ENCODE data around the gene EID3.

DNA sequence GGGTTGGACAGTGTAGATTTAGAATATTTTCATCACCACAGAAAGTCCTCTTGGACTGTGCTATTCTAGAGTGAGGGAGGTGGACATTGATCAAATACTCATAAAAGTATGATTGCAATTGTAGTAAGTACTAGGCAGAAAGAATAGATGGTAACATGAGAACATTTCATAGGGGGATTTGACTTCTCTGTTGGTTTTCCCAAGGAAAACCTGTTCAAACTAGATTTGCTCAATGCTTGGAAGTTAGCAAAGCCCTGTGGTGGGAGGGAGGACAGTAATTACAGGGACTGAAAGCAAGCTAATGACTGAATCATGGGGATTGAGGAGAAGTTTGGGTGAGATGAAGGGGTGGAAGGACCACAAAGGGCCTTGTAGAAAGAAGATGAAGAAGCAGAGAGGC, 24.4 kb upstream of the EID3 start:
- TF ChIP-seq, protein P1, sequence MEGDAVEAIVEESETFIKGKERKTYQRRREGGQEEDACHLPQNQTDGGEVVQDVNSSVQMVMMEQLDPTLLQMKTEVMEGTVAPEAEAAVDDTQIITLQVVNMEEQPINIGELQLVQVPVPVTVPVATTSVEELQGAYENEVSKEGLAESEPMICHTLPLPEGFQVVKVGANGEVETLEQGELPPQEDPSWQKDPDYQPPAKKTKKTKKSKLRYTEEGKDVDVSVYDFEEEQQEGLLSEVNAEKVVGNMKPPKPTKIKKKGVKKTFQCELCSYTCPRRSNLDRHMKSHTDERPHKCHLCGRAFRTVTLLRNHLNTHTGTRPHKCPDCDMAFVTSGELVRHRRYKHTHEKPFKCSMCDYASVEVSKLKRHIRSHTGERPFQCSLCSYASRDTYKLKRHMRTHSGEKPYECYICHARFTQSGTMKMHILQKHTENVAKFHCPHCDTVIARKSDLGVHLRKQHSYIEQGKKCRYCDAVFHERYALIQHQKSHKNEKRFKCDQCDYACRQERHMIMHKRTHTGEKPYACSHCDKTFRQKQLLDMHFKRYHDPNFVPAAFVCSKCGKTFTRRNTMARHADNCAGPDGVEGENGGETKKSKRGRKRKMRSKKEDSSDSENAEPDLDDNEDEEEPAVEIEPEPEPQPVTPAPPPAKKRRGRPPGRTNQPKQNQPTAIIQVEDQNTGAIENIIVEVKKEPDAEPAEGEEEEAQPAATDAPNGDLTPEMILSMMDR (IDR thresholded peaks at IDR 0.05; ENCODE audit: low read depth, low read length, missing input control), result no peak
- TF ChIP-seq ATF3 (IDR thresholded peaks at IDR 0.05) (no peak), EGR1 (IDR thresholded peaks at IDR 0.05; ENCODE audit: low read depth in 2 of 2) (no peak), HNF4A (conservative IDR thresholded peaks at IDR 0.05) (no peak), SP1 (IDR thresholded peaks at IDR 0.05) (no peak), ZBTB33 (IDR thresholded peaks at IDR 0.05) (no peak), TAF1 (conservative IDR thresholded peaks at IDR 0.05) (no peak), GABPA (IDR thresholded peaks at IDR 0.05 in 1 of 2, conservative IDR thresholded peaks at IDR 0.05 in 1 of 2) (no peak), RAD21 (IDR thresholded peaks at IDR 0.05) (no peak), HNF4G (IDR thresholded peaks at IDR 0.05) (no peak), NR2F2 (IDR thresholded peaks at IDR 0.05) (no peak), FOXA1 (IDR thresholded peaks at IDR 0.05) (no peak)
- TF ChIP-seq, protein P2, sequence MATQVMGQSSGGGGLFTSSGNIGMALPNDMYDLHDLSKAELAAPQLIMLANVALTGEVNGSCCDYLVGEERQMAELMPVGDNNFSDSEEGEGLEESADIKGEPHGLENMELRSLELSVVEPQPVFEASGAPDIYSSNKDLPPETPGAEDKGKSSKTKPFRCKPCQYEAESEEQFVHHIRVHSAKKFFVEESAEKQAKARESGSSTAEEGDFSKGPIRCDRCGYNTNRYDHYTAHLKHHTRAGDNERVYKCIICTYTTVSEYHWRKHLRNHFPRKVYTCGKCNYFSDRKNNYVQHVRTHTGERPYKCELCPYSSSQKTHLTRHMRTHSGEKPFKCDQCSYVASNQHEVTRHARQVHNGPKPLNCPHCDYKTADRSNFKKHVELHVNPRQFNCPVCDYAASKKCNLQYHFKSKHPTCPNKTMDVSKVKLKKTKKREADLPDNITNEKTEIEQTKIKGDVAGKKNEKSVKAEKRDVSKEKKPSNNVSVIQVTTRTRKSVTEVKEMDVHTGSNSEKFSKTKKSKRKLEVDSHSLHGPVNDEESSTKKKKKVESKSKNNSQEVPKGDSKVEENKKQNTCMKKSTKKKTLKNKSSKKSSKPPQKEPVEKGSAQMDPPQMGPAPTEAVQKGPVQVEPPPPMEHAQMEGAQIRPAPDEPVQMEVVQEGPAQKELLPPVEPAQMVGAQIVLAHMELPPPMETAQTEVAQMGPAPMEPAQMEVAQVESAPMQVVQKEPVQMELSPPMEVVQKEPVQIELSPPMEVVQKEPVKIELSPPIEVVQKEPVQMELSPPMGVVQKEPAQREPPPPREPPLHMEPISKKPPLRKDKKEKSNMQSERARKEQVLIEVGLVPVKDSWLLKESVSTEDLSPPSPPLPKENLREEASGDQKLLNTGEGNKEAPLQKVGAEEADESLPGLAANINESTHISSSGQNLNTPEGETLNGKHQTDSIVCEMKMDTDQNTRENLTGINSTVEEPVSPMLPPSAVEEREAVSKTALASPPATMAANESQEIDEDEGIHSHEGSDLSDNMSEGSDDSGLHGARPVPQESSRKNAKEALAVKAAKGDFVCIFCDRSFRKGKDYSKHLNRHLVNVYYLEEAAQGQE (IDR thresholded peaks at IDR 0.05), result no peak
- TF ChIP-seq, protein P3, sequence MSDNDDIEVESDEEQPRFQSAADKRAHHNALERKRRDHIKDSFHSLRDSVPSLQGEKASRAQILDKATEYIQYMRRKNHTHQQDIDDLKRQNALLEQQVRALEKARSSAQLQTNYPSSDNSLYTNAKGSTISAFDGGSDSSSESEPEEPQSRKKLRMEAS (IDR thresholded peaks at IDR 0.05), result no peak

Data from liver (tissue), 3 donors.